GM18507 (cell line): Measurements from ENCODE around the gene CNNM1.

Experiments used
- DNase-seq: peaks from one replicate; pipeline ENCODE4 v3.0.0; 2011; ENCODE audit warnings: low read depth; ENCODE audit not compliant: insufficient read length; ENCODE audit errors: extremely low spot score
- FAIRE-seq: peaks from 2 replicates; lab custom pipeline; 2011; peaks lifted over from hg19 to GRCh38; lab: Jason Lieb, UNC

Gene CNNM1

GRCh38 chr10:99368646-99369045 is 39.5 kb downstream of the CNNM1 start:
- FAIRE-seq (no peak), DNase-seq (no peak)

DNA sequence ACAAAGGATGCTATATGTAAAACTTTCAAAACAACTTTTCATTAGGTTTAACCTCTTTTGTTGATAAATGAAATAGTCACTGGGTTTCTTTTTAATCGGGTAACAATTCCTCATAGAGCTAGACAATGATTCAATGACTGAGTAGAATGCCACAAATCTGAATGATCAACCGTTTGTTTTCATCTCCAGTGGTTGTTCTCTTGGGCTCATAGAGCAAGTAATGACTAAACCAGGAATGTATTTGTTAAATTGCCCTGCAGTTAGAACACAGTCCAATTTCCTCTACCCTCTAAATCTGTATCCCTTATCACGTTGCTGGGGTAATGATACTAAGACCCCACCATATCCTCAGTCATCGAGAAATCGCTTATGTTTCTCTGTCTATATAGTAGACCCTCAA is 40.0 kb downstream of the CNNM1 start:
- FAIRE-seq = no peak
- no peak for DNase-seq

- no peak for DNase-seq
- no peak for FAIRE-seq
These were observed 40.4 kb downstream of the CNNM1 start for GRCh38 chr10:99369551-99369950.

DNA sequence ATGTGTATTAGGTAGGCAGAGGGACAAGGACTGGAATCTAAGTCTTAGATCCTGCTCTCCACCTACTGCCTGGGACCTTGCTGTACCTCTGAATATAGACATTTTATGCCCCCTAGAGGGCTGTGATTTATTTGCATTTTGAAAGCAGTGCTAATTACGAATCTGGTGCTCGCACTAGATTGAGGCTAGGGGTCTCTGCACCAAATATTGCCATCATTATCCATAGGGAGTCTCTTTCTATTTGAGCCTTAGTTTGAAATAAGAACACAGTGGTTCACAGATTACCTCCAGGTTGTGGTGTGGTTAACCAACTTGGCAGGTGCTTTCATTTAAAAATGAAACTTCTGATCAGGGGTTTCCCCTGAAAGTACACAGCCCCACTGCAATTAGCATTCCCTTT is 41.8 kb downstream of the CNNM1 start:
- FAIRE-seq = peak; percentile 86
- DNase-seq = no peak

- DNase-seq (no peak), FAIRE-seq (no peak)
These were observed 43.6 kb downstream of the CNNM1 start for GRCh38 chr10:99372546-99373271.

DNA sequence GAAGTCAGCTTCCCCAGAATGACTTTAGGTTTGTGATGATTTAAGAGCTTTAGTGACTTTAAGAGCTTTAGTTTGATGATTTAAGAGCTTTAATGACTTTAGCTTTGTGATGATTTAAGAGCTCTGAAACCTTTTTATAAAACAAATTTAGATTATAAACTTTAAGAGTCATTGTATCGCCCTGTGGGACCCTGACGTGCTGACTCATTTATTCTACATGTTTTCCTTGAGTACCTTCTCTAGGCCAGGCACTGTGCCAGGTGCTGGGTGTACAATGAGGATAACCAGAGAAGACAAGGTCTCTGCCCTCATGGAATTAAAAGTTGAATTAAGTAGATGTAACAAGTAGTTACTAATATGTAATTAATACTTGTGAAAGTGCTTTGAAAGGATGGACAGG is 45.4 kb downstream of the CNNM1 start:
- FAIRE-seq = no peak
- no peak for DNase-seq

- no peak for DNase-seq
- no peak for FAIRE-seq
These were observed 45.8 kb downstream of the CNNM1 start for GRCh38 chr10:99374972-99375371.

GRCh38 chr10:99375426-99375825 is 46.3 kb downstream of the CNNM1 start:
- no peak for DNase-seq
- no peak for FAIRE-seq

DNA sequence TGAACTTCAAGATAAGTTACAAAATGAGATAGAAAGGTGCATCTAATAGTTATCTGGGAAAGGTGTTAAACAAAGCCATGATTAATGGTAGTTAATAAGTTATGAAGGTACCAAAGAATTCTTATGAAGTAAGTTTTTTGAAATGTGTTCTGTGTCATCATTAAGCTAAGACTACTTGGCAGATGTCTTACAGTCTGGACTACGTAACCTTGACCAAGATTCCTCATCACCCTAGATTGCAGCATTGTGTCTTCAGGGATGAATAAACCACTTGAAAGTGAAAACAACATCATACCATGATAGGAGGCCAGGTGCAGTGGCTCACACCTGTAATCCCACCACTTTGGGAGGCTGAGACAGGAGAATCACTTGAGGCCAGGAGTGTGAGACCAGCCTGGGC is 53.0 kb downstream of the CNNM1 start:
- FAIRE-seq (no peak), DNase-seq (no peak)

- no peak for DNase-seq
- FAIRE-seq = no peak
These were observed 57.9 kb downstream of the CNNM1 start for GRCh38 chr10:99387071-99387470.

DNA sequence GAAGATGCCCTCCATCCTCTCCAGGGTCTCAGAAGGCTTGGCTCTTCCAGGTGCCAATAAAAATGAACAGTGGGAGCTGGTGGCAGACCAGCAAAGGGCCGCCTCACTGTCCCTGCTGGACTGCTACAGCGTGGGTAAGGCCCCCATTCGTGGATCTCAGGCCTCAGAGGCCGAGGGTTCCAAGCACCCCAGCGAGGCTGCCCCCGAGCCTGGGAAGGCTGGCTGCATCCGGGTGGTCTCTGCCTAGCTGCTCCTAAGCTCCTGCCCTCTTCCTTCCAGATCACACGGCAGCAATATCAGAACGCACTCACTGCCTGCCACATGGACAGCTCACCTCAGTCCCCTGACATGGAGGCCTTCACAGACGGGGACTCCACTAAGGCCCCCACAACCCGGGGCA is 58.4 kb downstream of the CNNM1 start:
- DNase-seq (no peak), FAIRE-seq (no peak)

DNA sequence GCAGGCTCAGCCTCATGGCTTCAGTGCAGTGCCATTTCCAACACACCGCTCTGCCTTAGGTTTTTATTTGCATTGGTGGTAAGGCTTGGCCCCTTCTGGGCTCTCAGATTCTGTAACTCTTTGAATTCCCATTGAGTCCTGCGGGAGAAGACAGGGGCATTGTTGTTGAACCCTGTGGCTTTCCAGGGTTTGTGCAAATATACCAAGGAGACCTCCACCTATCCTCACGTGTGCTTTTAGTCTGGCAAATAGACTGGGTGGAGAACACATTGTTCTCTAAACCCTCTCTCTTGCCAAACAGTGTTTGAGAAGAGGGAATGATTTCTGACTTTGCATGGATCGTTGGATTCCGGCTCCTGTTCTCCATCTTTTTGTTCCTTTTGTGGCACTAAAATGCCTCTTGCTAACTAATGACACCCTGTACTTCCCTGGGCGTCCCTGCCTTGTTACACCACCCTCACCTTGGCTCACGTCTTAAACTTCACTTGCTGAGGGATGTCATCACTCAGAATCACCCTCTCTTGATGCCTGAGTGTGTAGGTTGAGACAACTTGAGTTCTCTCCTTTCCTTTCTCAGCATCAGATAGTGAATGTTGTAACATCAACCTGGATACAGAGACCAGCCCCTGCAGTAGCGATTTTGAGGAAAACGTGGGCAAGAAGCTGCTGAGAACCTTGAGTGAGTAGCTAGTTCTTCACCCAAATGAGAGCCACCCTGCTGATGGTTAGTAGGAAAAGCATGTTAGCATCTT is 60.7 kb downstream of the CNNM1 start:
- no peak for DNase-seq
- FAIRE-seq = no peak

DNA sequence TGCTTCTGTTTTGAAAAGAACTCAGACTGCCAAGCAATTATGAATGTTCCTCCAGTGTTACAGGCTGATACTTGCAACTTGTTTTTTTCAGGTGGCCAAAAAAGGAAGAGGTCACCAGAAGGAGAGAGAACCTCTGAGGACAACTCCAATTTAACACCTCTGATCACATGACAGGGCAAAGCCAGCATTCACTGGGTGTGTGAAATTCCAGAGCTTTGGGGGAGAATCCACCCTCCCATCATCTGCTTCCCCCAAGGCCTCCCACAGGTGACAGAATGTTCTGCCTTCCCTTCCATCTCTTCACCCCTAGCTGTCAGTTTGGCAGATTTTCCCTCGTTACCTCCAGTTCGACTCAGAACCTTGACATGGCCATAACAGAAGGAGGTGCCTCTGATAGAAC is 62.2 kb downstream of the CNNM1 start:
- DNase-seq = no peak
- no peak for FAIRE-seq

DNA sequence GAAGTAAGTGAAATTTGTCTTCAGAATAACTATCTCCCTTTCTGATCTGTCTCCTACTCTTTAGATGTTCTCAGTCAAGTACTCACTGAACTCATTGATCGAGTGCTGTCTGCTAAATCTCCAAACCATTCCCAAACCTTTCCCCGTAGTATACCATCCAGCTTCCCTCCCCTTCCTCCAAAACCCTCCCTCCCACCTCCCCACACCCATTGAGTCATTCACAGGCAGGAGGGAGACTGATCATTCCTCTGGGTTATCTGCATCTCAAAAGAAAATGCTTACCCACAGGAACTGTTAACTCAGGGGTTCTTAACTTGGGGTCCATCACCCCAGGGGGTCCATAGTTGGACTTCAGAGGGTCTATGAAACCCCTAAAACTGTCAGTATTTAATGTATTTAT is 63.9 kb downstream of the CNNM1 start:
- DNase-seq = no peak
- no peak for FAIRE-seq

- FAIRE-seq (no peak), DNase-seq (no peak)
These were observed 64.5 kb downstream of the CNNM1 start for GRCh38 chr10:99393683-99394082.

GRCh38 chr10:99394256-99394655 is 65.1 kb downstream of the CNNM1 start:
- DNase-seq (no peak), FAIRE-seq (no peak)

DNA sequence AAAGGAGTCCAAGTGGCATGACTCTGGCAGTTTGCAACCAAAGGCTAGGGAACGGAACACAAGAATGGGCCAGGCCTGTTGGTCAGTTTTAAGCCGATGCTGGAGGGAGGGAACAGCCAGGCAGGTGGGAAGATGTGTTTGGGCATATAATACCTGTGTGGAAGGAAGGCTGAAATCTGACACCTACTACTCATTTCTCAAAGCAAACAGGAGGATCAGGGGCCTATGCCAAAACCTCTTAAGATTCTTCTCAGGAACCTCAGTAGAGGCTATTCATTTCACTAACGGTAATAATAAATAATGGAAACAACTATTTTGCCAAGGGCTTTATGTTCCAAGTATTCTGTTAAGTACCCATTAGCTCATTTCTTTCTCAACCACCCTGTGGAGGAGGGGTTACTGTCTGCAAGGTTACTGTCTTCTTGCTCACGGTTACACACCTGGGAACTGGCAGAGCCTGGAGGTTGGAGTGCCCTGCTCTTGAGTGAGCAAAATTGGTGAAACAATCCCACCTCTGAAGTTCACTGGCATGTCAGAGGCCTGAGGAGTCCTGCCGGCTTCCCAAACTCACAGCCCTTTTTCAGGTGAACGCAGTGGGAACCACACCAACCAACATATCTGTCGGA is 65.7 kb downstream of the CNNM1 start:
- no peak for FAIRE-seq
- DNase-seq = no peak

DNA sequence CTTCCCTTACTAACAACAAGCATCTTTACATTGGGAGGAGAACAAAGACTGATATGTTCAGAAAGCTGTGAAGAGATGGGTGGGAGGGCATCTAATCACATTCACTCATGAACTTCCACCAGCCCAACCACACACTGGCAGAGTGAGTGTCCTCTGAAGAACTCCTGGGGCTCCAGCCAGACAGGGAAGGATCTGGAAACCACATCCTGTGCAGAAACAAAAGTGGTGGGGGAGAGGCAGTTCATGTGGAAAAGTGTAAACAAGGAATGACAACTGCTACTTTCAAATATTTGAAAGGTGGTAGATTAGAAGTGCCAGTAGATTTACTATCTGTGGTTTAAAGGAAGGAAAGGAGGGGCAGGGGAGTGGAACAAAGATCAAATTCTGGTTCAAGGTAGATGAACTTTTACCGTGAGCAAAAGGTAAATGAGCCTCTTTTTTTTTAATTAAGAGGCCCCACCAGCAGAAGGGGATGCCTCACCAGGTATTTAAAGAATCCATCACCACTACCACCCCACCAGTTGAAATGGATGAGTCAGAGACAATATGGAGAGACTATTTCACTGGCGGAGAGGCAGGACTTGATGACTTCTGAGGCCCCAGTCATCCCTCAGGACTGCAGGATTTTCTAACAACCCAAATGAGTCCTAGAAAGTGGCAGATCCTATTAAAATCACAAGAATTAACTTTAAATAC is 66.7 kb downstream of the CNNM1 start:
- DNase-seq = no peak

GRCh38 chr10:99396471-99396870 is 67.3 kb downstream of the CNNM1 start:
- no peak for FAIRE-seq
- no peak for DNase-seq

More for the DNA sequence above, 66.7 kb downstream of the CNNM1 start:
- no peak for FAIRE-seq

DNA sequence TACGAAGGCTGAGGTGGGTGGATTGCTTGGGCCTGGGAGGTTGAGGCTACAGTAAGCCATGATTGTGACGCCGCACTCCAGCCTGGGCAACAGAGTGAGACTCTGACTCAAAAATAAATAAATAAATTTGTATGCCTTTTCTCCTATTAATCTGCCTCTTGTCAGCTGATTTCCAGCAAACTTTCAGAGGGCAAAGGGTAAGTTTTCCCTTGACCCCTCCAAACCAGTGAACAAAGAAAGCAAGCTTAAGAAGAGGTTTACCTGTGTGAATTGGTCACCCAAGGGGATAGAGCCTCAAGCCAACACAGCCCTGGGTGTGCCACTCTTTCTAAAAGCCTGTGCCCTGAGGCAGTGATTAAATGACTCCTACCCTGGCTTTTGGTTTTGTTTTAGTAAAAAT is 70.5 kb downstream of the CNNM1 start:
- FAIRE-seq = no peak
- DNase-seq = no peak
